ENCODE results near the gene PDE7B. TPM values are rescaled to one million over a fixed set of nuclear protein-coding genes. Genes with fewer than 3 reads are reported as not detected.

PDE7B gene
- polyA plus RNA-seq, 1 of the 3 experiments (the other 2 are of a cell fraction): 1.9 TPM

GRCh38 chr6:136163260-136163659 is 311.8 kb downstream of the PDE7B start:
- Histone ChIP-seq H3K27ac (ENCODE audit: low read depth in 2 of 2, low read length in 1 of 2) (no peak overlapping the region), H3K27me3 (ENCODE audit: insufficient read depth) (no peaks in the 10 kb centered on the region), H3K36me3 (replicated peaks in 1 of 2; ENCODE audit: control insufficient read depth in 1 of 2, insufficient read depth in 2 of 2, low read length in 1 of 2) (no peaks in the 10 kb centered on the region), H3K4me2 (no peak overlapping the region), H4K20me1 (ENCODE audit: insufficient read depth) (no peaks in the 10 kb centered on the region), H2AFZ (ENCODE audit: low read depth) (no peak overlapping the region), H3K9ac (no peak overlapping the region), H3K4me1 (ENCODE audit: control insufficient read depth in 1 of 2, insufficient read depth in 2 of 2, low read depth in 1 of 2, low read length in 1 of 2) (no peaks in the 10 kb centered on the region; a peak in 1 of 4 replicates), H3F3A (replicated peaks; ENCODE audit: insufficient read depth) (no peaks in the 10 kb centered on the region), H3K79me2 (ENCODE audit: insufficient read depth) (no peaks in the 10 kb centered on the region), H3K9me3 (no peaks in the 10 kb centered on the region), H3K4me3 (ENCODE audit: low read depth in 2 of 2, low read length in 1 of 2) (no peak overlapping the region), H3K9me2 (no peaks in the 10 kb centered on the region)
- CTCF ChIA-PET: no interaction called here
- no peak for TF ChIP-seq RXRA (IDR thresholded peaks at IDR 0.05; ENCODE audit: borderline replicate concordance, low read depth)
- no peak for TF ChIP-seq IRF3 (IDR thresholded peaks at IDR 0.05; ENCODE audit: low read depth, low read length)
- no peak for TF ChIP-seq RFX5 (IDR thresholded peaks at IDR 0.05; ENCODE audit: low read length)
- TF ChIP-seq NFIC (IDR thresholded peaks at IDR 0.05; ENCODE audit: borderline replicate concordance): no peak
- TF ChIP-seq MEF2A (IDR thresholded peaks at IDR 0.05; ENCODE audit: borderline replicate concordance, low read depth): no peak
- TF ChIP-seq RCOR1 (IDR thresholded peaks at IDR 0.05; ENCODE audit: low read length): no peak
- 71% methylated on average over 2 of the region's 3 CpGs for WGBS (ENCODE audit: low lambda C conversion rate)
- DNase-seq: no peak
- POLR2A ChIA-PET: no interaction called here

- Histone ChIP-seq H3K9me3 (no peaks in the 10 kb centered on the region), H3F3A (replicated peaks; ENCODE audit: insufficient read depth) (no peaks in the 10 kb centered on the region), H2AFZ (ENCODE audit: low read depth) (no peak overlapping the region), H4K20me1 (ENCODE audit: insufficient read depth) (no peaks in the 10 kb centered on the region), H3K36me3 (replicated peaks in 1 of 2; ENCODE audit: control insufficient read depth in 1 of 2, insufficient read depth in 2 of 2, low read length in 1 of 2) (no peaks in the 10 kb centered on the region), H3K27me3 (ENCODE audit: insufficient read depth) (no peaks in the 10 kb centered on the region), H3K4me2 (no peak overlapping the region), H3K27ac (ENCODE audit: low read depth in 2 of 2, low read length in 1 of 2) (no peak overlapping the region), H3K79me2 (ENCODE audit: insufficient read depth) (no peaks in the 10 kb centered on the region), H3K9me2 (no peaks in the 10 kb centered on the region), H3K9ac (no peak overlapping the region), H3K4me1 (ENCODE audit: control insufficient read depth in 1 of 2, insufficient read depth in 2 of 2, low read depth in 1 of 2, low read length in 1 of 2) (no peaks in the 10 kb centered on the region), H3K4me3 (ENCODE audit: low read depth in 2 of 2, low read length in 1 of 2) (no peak overlapping the region)
- CTCF ChIA-PET: interaction anchor here (1.7 kb wide), 1 partner anchor 9 kb away, joined by 4 read pairs; no protein-coding TSS in a partner anchor
- WGBS (ENCODE audit: low lambda C conversion rate): 95% methylated on average over 1 of the region's 1 CpG
- no peak for DNase-seq
- TF ChIP-seq REST (IDR thresholded peaks at IDR 0.05; ENCODE audit: low read depth, low read length): no peak
- no peak for TF ChIP-seq EP300 (IDR thresholded peaks at IDR 0.05; ENCODE audit: borderline replicate concordance in 1 of 2, low read depth in 1 of 2, low read length in 1 of 2)
- POLR2A ChIA-PET: no interaction called here
Measured at GRCh38 chr6:136166815-136167214, 315.3 kb downstream of the PDE7B start.

All from SK-N-SH (cell line).